Hepatocyte (in vitro differentiated cells): ENCODE results near the gene TIGD4. TPM values are rescaled to one million over a fixed set of nuclear protein-coding genes. Genes with fewer than 3 reads are reported as not detected.

Experiments used
- DNase-seq: peaks from one replicate; pipeline ENCODE4 v3.0.0-alpha.2; 2016; ENCODE audit warnings: low spot score
- H2AFZ ChIP-seq: fragments of 200-600 bp; sonication (generic); 2 replicates; pipeline ENCODE4 v1.6.0; 2016; ENCODE audit warnings: antibody characterized with exemption, mild to moderate bottlenecking
- H3K27ac ChIP-seq: fragments of 200-600 bp; sonication (generic); 2 replicates; pipeline ENCODE4 v1.5.1; 2016; ENCODE audit warnings: mild to moderate bottlenecking
- H3K27me3 ChIP-seq: fragments of 200-600 bp; sonication (generic); 2 replicates; pipeline ENCODE4 v1.6.1; 2016
- H3K36me3 ChIP-seq: fragments of 200-600 bp; sonication (generic); replicated peaks from 2 replicates; pipeline ENCODE4 v1.5.1; 2016; ENCODE audit warnings: low read depth; ENCODE audit not compliant: insufficient read depth
- H3K4me1 ChIP-seq: fragments of 200-600 bp; sonication (generic); 2 replicates; pipeline ENCODE4 v1.5.1; 2016; ENCODE audit warnings: mild to moderate bottlenecking, moderate library complexity; ENCODE audit not compliant: insufficient read depth
- H3K4me2 ChIP-seq: fragments of 200-600 bp; sonication (generic); 2 replicates; pipeline ENCODE4 v1.6.0; 2016
- H3K4me3 ChIP-seq: fragments of 200-600 bp; sonication (generic); 2 replicates; pipeline ENCODE4 v1.5.1; 2016; ENCODE audit warnings: mild to moderate bottlenecking
- H3K79me2 ChIP-seq: fragments of 200-600 bp; sonication (generic); 2 replicates; pipeline ENCODE4 v1.6.0; 2017; ENCODE audit warnings: mild to moderate bottlenecking
- H3K9me2 ChIP-seq: fragments of 200-600 bp; sonication (generic); replicated peaks from 2 replicates; pipeline ENCODE4 v1.6.0; 2017; ENCODE audit warnings: mild to moderate bottlenecking; ENCODE audit not compliant: insufficient read depth
- H3K9me3 ChIP-seq: fragments of 200-600 bp; sonication (generic); 2 replicates; pipeline ENCODE4 v1.5.1; 2016; ENCODE audit warnings: low read depth, mild to moderate bottlenecking
- H4K20me1 ChIP-seq: fragments of 200-600 bp; sonication (generic); 2 replicates; pipeline ENCODE4 v1.6.0; 2016; ENCODE audit warnings: mild to moderate bottlenecking; ENCODE audit not compliant: insufficient read depth, poor library complexity, severe bottlenecking
- EZH2 ChIP-seq: fragments of 200-600 bp; sonication (generic); IDR thresholded peaks from 2 replicates; pipeline ENCODE4 v1.6.1; 2016; ENCODE audit warnings: antibody characterized with exemption, mild to moderate bottlenecking, borderline replicate concordance
- EZH2phosphoT487 ChIP-seq: fragments of 200-600 bp; sonication (generic); IDR thresholded peaks from one replicate; pipeline ENCODE4 v1.6.1; 2018; ENCODE audit warnings: antibody characterized with exemption, mild to moderate bottlenecking, low read depth, moderate library complexity; ENCODE audit not compliant: unreplicated experiment, severe bottlenecking
- WGBS: methylation state at CpG from one replicate; pipeline ENCODE4 v1.1.6; 2016; ENCODE audit warnings: low lambda C conversion rate; ENCODE audit errors: missing lambda C conversion rate; 5-methylcytosine and 5-hydroxymethylcytosine counted together
- polyA plus RNA-seq: library from polyadenylated mRNA; unstranded; fragments of >200 nt; fragmentation: Nextera tagmentation; extraction: Ambion mirVana; gene quantifications from 2 replicates; pipeline ENCODE4 v1.2.1, GENCODE V29; 2016
- total RNA-seq: library from RNA; depleted of rRNA; stranded (reverse); fragments of >200 nt; gene quantifications from 2 replicates; pipeline ENCODE4 v1.2.3, GENCODE V29; 2014
- TF ChIP-seq, protein P1 (sequence below): fragments of 200-600 bp; sonication (generic); IDR thresholded peaks from 2 replicates; pipeline ENCODE4 v1.5.1; 2016; ENCODE audit warnings: antibody characterized with exemption, mild to moderate bottlenecking; ENCODE audit not compliant: poor library complexity

The TIGD4 gene
- total and polyA plus RNA-seq, 2 experiments from 2014 or later, result 0.19 to 1.3 TPM

- no peak for DNase-seq
- no peak overlapping the region for H3K27ac ChIP-seq
- H3K4me3 ChIP-seq, result no peak overlapping the region
- peaks cover 7% of the 10 kb centered on the region for H3K9me3 ChIP-seq
- H2AFZ ChIP-seq, result no peak overlapping the region
- WGBS, result 100% methylated on average over 1 of the region's 1 CpG
- H3K79me2 ChIP-seq, result peaks cover 10% of the 10 kb centered on the region
- H3K4me1 ChIP-seq, result no peaks in the 10 kb centered on the region
- no peaks in the 10 kb centered on the region for H4K20me1 ChIP-seq
- no peak overlapping the region for H3K4me2 ChIP-seq
- TF ChIP-seq EZH2phosphoT487, result no peak
- no peak for TF ChIP-seq EZH2
- TF ChIP-seq, protein P1, sequence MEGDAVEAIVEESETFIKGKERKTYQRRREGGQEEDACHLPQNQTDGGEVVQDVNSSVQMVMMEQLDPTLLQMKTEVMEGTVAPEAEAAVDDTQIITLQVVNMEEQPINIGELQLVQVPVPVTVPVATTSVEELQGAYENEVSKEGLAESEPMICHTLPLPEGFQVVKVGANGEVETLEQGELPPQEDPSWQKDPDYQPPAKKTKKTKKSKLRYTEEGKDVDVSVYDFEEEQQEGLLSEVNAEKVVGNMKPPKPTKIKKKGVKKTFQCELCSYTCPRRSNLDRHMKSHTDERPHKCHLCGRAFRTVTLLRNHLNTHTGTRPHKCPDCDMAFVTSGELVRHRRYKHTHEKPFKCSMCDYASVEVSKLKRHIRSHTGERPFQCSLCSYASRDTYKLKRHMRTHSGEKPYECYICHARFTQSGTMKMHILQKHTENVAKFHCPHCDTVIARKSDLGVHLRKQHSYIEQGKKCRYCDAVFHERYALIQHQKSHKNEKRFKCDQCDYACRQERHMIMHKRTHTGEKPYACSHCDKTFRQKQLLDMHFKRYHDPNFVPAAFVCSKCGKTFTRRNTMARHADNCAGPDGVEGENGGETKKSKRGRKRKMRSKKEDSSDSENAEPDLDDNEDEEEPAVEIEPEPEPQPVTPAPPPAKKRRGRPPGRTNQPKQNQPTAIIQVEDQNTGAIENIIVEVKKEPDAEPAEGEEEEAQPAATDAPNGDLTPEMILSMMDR, result no peak
- H3K36me3 ChIP-seq, result no peaks in the 10 kb centered on the region
- no peaks in the 10 kb centered on the region for H3K27me3 ChIP-seq
- no peaks in the 10 kb centered on the region for H3K9me2 ChIP-seq
Measured at GRCh38 chr4:152822323-152822722, 42.8 kb upstream of the TIGD4 start.

- Histone ChIP-seq H3K79me2 (peaks cover 16% of the 10 kb centered on the region), H3K27ac (no peak overlapping the region), H4K20me1 (no peaks in the 10 kb centered on the region), H3K9me3 (peaks cover 7% of the 10 kb centered on the region), H3K4me2 (no peak overlapping the region), H3K27me3 (no peaks in the 10 kb centered on the region), H2AFZ (no peak overlapping the region), H3K36me3 (no peaks in the 10 kb centered on the region), H3K9me2 (no peaks in the 10 kb centered on the region), H3K4me1 (no peaks in the 10 kb centered on the region), H3K4me3 (no peak overlapping the region)
- no peak for DNase-seq
- WGBS, result 94% methylated on average over 2 of the region's 2 CpGs
- TF ChIP-seq, protein P1, result no peak
- TF ChIP-seq EZH2phosphoT487 (no peak), EZH2 (no peak)
Measured at GRCh38 chr4:152820073-152820472, 40.5 kb upstream of the TIGD4 start.

DNA sequence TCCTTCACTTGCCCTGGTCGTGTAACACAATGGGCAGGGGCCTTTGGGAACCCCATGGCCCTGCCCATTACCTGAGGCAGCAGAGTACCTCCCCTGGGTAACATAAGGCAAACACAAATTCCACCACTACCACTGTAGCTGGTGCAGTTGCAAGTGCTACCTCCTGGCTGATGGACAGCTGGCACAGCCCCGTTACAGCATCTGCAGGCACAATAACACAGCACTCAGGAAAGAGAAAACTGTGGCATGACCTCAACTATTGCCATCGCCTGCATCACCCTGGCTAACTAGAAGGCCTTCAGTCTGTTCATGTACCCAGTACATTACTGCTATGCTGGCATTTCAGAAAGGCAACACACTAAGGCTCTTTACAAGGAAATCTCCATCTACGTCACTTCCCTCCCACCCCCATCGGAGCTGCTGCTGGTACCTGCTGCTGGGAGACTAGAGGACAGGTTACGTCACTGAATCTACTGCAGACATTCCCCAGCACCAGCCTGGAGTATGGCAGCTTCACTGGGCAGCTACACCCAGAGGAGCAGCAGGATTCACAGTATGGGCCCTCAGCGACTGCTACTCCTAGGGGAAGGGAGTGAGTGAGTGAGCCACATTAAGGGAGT lies 39.6 kb upstream of the TIGD4 start:
- Histone ChIP-seq H3K36me3 (no peaks in the 10 kb centered on the region), H3K4me2 (no peak overlapping the region), H3K9me2 (no peaks in the 10 kb centered on the region), H2AFZ (no peak overlapping the region), H3K27ac (no peak overlapping the region), H3K9me3 (peaks cover 7% of the 10 kb centered on the region), H4K20me1 (no peaks in the 10 kb centered on the region), H3K27me3 (no peaks in the 10 kb centered on the region), H3K4me1 (no peaks in the 10 kb centered on the region), H3K79me2 (peaks cover 18% of the 10 kb centered on the region), H3K4me3 (no peak overlapping the region)
- no peak for TF ChIP-seq EZH2
- TF ChIP-seq, protein P1, result no peak
- no peak for TF ChIP-seq EZH2phosphoT487
- DNase-seq, result no peak
- 90% methylated on average over 7 of the region's 7 CpGs for WGBS

DNA sequence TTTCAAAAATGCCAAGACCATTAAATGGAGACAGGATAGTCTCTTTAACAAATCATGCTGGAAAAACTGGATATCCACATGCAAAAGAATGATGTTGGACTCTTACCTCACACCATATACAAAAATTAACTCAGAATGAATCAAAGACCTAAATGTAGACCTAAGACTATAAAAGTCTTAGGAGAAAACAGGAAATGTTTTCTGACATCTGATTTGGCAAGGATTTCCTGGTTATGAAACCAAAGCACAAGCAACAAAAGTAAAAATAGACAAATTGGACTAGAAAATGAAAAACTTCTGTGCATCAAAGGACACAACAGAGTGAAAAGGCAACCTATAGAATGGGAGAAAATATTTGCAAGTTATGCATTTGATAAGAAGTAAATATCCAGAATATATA lies 37.8 kb upstream of the TIGD4 start:
- Histone ChIP-seq H3K27ac (no peak overlapping the region), H4K20me1 (no peaks in the 10 kb centered on the region), H3K4me2 (no peak overlapping the region), H3K4me3 (no peak overlapping the region), H3K9me2 (no peaks in the 10 kb centered on the region), H3K9me3 (peaks cover 7% of the 10 kb centered on the region), H3K36me3 (no peaks in the 10 kb centered on the region), H2AFZ (no peak overlapping the region), H3K27me3 (no peaks in the 10 kb centered on the region), H3K79me2 (peaks cover 35% of the 10 kb centered on the region), H3K4me1 (no peaks in the 10 kb centered on the region)
- TF ChIP-seq EZH2, result no peak
- TF ChIP-seq, protein P1, result no peak
- TF ChIP-seq EZH2phosphoT487, result no peak
- DNase-seq, result no peak
